BLaER1 treated with 17β-estradiol and CSF1 and Interleukin-3, amounts not matched to agents 10 nM and 100 nM (cell line): ENCODE measurements around the gene ZNF322.
"Not testable (repeated sequence)": the region's sequence is repeated elsewhere in the genome, so short reads cannot be mapped to it uniquely, and the experiment has no call there.

Experiments used
- H3K27ac ChIP-seq, 11 experiments: shearing (Covaris generic); formaldehyde crosslinking; 2 replicates each; pipeline ENCODE4 v1.8.1; 2022
- H3K27me3 ChIP-seq, 11 experiments: shearing (Covaris generic); formaldehyde crosslinking; 2 replicates each; pipeline ENCODE4 v1.8.1; 2022
- H3K36me3 ChIP-seq, 11 experiments: shearing (Covaris generic); formaldehyde crosslinking; 2 replicates each; pipeline ENCODE4 v1.8.1; 2022
- H3K4me1 ChIP-seq, 10 experiments: shearing (Covaris generic); formaldehyde crosslinking; 2 replicates each; pipeline ENCODE4 v1.8.1; 2022
- H3K4me2 ChIP-seq, 11 experiments: shearing (Covaris generic); formaldehyde crosslinking; 2 replicates each; pipeline ENCODE4 v1.8.1; 2022
- H3K4me3 ChIP-seq, 10 experiments: shearing (Covaris generic); formaldehyde crosslinking; 2 replicates each; pipeline ENCODE4 v1.8.1; 2022
- H3K9ac ChIP-seq, 11 experiments: shearing (Covaris generic); formaldehyde crosslinking; 2 replicates each; pipeline ENCODE4 v1.8.1; 2022
- H3K9me3 ChIP-seq, 11 experiments: shearing (Covaris generic); formaldehyde crosslinking; replicated peaks in 1 of 11; 2 replicates each; pipeline ENCODE4 v1.8.1; 2022
- H4K20me1 ChIP-seq, 11 experiments: shearing (Covaris generic); formaldehyde crosslinking; 2 replicates each; pipeline ENCODE4 v1.8.1; 2022
- Cebpa-rat ChIP-seq, 11 experiments: shearing (Covaris generic); IDR thresholded peaks; 2 replicates each; pipeline ENCODE4 v1.8.1; 2022

ZNF322 gene

GRCh38 chr6:26659042-26659999, at the start of gene ZNF322:
Gene ZNF322, minus strand, starts transcription at chr6:26659746. Its CDS starts 21,193 bp downstream, at chr6:26638553.
- Histone ChIP-seq H3K27ac (peak within 1 kb of the TSS; percentile 78 to 86 (median 84)), H3K36me3 (peaks cover 26 to 42% (median 37%) of the 10 kb centered on the region in 11 experiments), H4K20me1 (peaks cover 0 to 12% (median 0%) of the 10 kb centered on the region in 11 experiments; a peak in 6 of 22 replicates), H3K4me3 (peak within 1 kb of the TSS; percentile 62 to 86 (median 82)), H3K9ac (peak within 1 kb of the TSS; percentile 77 to 90 (median 85)), H3K4me1 (peaks cover 13 to 31% (median 18%) of the 10 kb centered on the region in 10 experiments), H3K27me3 (no peaks in the 10 kb centered on the region), H3K4me2 (peak within 1 kb of the TSS; percentile 68 to 96 (median 88)), H3K9me3 (peaks cover under 1 to 22% (median 17%) of the 10 kb centered on the region in 11 experiments; a peak in 16 of 22 replicates)
- TF ChIP-seq Cebpa-rat (IDR thresholded peaks at IDR 0.05): no peak

GRCh38 chr6:26705780-26706179, 46.2 kb upstream of the ZNF322 start:
- H3K27ac ChIP-seq, H4K20me1 ChIP-seq, H3K9me3 ChIP-seq: not testable (repeated sequence)

GRCh38 chr6:26705352-26705751, 45.8 kb upstream of the ZNF322 start:
- not testable (repeated sequence) for H4K20me1 ChIP-seq, H3K36me3 ChIP-seq, H3K4me1 ChIP-seq, H3K27me3 ChIP-seq, H3K27ac ChIP-seq, H3K4me3 ChIP-seq, H3K9me3 ChIP-seq, H3K4me2 ChIP-seq, H3K9ac ChIP-seq

More at GRCh38 chr6:26705780-26706179, 46.2 kb upstream of the ZNF322 start:
- not testable (repeated sequence) for H3K36me3 ChIP-seq, H3K9ac ChIP-seq, H3K27me3 ChIP-seq, H3K4me2 ChIP-seq, H3K4me3 ChIP-seq, H3K4me1 ChIP-seq

- H3K4me2 ChIP-seq, H3K36me3 ChIP-seq, H3K4me3 ChIP-seq, H3K9me3 ChIP-seq, H3K27ac ChIP-seq, H3K4me1 ChIP-seq, H4K20me1 ChIP-seq, H3K27me3 ChIP-seq, H3K9ac ChIP-seq: not testable (repeated sequence)
These were observed 41.6 kb upstream of the ZNF322 start for GRCh38 chr6:26701023-26701747.

- not testable (repeated sequence) for H3K4me1 ChIP-seq, H3K27me3 ChIP-seq, H3K9ac ChIP-seq, H3K4me3 ChIP-seq, H3K9me3 ChIP-seq, H3K4me2 ChIP-seq, H3K36me3 ChIP-seq, H3K27ac ChIP-seq, H4K20me1 ChIP-seq
These were observed 38.0 kb upstream of the ZNF322 start for GRCh38 chr6:26697496-26697895.

GRCh38 chr6:26689324-26689947, 29.9 kb upstream of the ZNF322 start:
- H3K9me3 ChIP-seq, H3K4me1 ChIP-seq, H3K27ac ChIP-seq, H3K4me2 ChIP-seq, H3K27me3 ChIP-seq, H3K4me3 ChIP-seq, H3K9ac ChIP-seq, H4K20me1 ChIP-seq, H3K36me3 ChIP-seq: not testable (repeated sequence)

- not testable (repeated sequence) for H3K27ac ChIP-seq, H3K4me1 ChIP-seq, H3K4me2 ChIP-seq, H3K27me3 ChIP-seq, H4K20me1 ChIP-seq, H3K4me3 ChIP-seq, H3K36me3 ChIP-seq, H3K9me3 ChIP-seq, H3K9ac ChIP-seq
These were observed 23.0 kb upstream of the ZNF322 start for GRCh38 chr6:26682435-26683042.

GRCh38 chr6:26673287-26673686, 13.7 kb upstream of the ZNF322 start:
- H3K9ac ChIP-seq, H3K27me3 ChIP-seq, H4K20me1 ChIP-seq, H3K27ac ChIP-seq, H3K36me3 ChIP-seq, H3K4me1 ChIP-seq, H3K9me3 ChIP-seq, H3K4me2 ChIP-seq, H3K4me3 ChIP-seq: not testable (repeated sequence)

- not testable (repeated sequence) for H4K20me1 ChIP-seq, H3K4me1 ChIP-seq, H3K27me3 ChIP-seq, H3K9me3 ChIP-seq, H3K9ac ChIP-seq, H3K4me3 ChIP-seq, H3K36me3 ChIP-seq, H3K27ac ChIP-seq, H3K4me2 ChIP-seq
These were observed 11.0 kb upstream of the ZNF322 start for GRCh38 chr6:26670558-26670957.

- not testable (repeated sequence) for H3K4me1 ChIP-seq, H3K9ac ChIP-seq, H4K20me1 ChIP-seq, H3K27me3 ChIP-seq, H3K27ac ChIP-seq, H3K4me2 ChIP-seq, H3K36me3 ChIP-seq, H3K9me3 ChIP-seq, H3K4me3 ChIP-seq
These were observed 10.5 kb upstream of the ZNF322 start for GRCh38 chr6:26670003-26670402.
